Measurements from ENCODE around the gene MEF2C. TPM values are rescaled to one million over a fixed set of nuclear protein-coding genes. Genes with fewer than 3 reads are reported as not detected.
A peak's percentile ranks its signal among the peaks of the same experiment; 100 is the strongest.

The MEF2C gene
- total and polyA plus RNA-seq, 8 donors: 3.0 to 48.1 (median 14.6) TPM

DNA sequence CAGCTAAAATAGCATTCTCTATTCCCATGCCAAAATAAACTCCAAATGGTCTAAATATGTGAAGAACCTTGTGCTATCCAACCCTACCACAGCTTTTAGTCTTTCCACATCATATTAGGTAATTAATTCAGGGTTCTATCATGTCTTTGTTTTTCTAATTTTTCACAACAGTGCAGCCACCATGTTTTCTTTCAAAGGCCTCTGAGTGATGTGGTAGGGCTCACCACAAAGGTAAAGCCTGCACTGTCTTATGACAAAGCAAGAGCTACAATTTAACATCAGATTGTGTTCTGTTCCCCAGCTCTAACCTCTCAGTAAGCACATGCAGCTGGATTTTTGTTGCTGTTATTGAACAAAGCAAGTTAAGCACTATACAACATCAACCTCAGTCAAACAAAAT, 52.4 kb downstream of the MEF2C start:
- H3K27me3 ChIP-seq: no peaks in the 10 kb centered on the region
- TF ChIP-seq, protein P1, sequence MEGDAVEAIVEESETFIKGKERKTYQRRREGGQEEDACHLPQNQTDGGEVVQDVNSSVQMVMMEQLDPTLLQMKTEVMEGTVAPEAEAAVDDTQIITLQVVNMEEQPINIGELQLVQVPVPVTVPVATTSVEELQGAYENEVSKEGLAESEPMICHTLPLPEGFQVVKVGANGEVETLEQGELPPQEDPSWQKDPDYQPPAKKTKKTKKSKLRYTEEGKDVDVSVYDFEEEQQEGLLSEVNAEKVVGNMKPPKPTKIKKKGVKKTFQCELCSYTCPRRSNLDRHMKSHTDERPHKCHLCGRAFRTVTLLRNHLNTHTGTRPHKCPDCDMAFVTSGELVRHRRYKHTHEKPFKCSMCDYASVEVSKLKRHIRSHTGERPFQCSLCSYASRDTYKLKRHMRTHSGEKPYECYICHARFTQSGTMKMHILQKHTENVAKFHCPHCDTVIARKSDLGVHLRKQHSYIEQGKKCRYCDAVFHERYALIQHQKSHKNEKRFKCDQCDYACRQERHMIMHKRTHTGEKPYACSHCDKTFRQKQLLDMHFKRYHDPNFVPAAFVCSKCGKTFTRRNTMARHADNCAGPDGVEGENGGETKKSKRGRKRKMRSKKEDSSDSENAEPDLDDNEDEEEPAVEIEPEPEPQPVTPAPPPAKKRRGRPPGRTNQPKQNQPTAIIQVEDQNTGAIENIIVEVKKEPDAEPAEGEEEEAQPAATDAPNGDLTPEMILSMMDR (IDR thresholded peaks at IDR 0.05): no peak
- TF ChIP-seq POLR2A (IDR thresholded peaks at IDR 0.05) (no peak), EP300 (IDR thresholded peaks at IDR 0.05) (no peak), POLR2AphosphoS5 (IDR thresholded peaks at IDR 0.05) (no peak)
- H3K36me3 ChIP-seq: no peaks in the 10 kb centered on the region
- peak overlapping the region in 2 of 5 donors; percentile 25 to 75 for H3K27ac ChIP-seq
- intact Hi-C loops (cut with DNase I; ENCODE audit: low total_unique reads): no loop called here
- no peak for DNase-seq
- no peak overlapping the region for H3K4me3 ChIP-seq
- no peaks in the 10 kb centered on the region for H3K9me3 ChIP-seq
- peaks cover 0 to 50% (median 23%) of the 10 kb centered on the region in 4 donors for H3K4me1 ChIP-seq

DNA sequence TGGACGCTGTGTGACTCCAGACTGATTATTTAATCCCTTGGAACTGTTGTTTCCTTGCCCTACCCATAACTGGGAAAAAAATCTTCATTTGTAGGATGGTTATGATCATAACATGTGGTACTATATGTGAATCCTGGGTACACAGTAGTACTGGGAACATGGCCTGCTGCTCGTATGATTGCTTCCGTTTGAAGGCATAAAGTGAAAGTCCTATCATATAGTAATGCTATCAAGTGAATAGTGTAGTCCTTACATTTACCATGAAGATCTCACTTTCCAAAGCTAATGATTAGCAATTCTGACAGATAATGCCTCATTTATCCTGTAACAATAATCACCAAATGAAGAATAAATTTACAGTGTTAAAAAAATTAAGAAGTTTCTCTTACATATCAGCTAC, 53.2 kb downstream of the MEF2C start:
- Histone ChIP-seq H3K9me3 (no peaks in the 10 kb centered on the region), H3K27ac (peak overlapping the region in 4 of 5 donors; percentile 26 to 75 (median 66)), H3K27me3 (no peaks in the 10 kb centered on the region), H3K36me3 (no peaks in the 10 kb centered on the region), H3K4me3 (no peak overlapping the region), H3K4me1 (peaks cover 4 to 58% (median 27%) of the 10 kb centered on the region in 4 donors)
- TF ChIP-seq POLR2AphosphoS5 (IDR thresholded peaks at IDR 0.05) (no peak), EP300 (IDR thresholded peaks at IDR 0.05) (no peak), POLR2A (IDR thresholded peaks at IDR 0.05) (no peak)
- TF ChIP-seq, protein P1 (IDR thresholded peaks at IDR 0.05): no peak
- 70 to 83% (median 80%) methylated on average over 3 of the region's 3 CpGs for WGBS, 5 donors
- no peak for DNase-seq
- intact Hi-C loops (cut with DNase I; ENCODE audit: low total_unique reads): no loop called here

DNA sequence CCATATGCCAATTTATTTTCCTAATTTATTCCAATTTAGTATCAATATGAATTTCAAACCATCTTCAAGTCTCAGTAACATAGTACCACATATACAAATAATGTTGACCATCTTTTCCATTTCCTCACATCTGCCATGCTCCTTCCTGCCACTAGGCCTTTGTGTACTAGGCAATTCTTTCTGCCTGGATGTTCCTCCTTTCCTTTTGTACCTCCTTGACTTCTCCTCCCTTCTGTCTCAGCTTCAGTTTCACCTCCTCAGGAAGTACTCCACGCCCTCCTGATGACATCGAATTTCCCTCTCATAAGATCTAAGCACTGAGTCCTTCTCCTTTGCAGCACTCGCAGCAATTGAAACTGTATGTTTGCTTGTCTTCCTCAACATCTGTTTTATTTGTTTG, 53.9 kb downstream of the MEF2C start:
- peaks cover 4 to 63% (median 31%) of the 10 kb centered on the region in 4 donors for H3K4me1 ChIP-seq
- intact Hi-C loops (cut with DNase I; ENCODE audit: low total_unique reads): no loop called here
- WGBS, 5 donors: 76 to 87% (median 80%) methylated on average over 3 of the region's 3 CpGs

DNA sequence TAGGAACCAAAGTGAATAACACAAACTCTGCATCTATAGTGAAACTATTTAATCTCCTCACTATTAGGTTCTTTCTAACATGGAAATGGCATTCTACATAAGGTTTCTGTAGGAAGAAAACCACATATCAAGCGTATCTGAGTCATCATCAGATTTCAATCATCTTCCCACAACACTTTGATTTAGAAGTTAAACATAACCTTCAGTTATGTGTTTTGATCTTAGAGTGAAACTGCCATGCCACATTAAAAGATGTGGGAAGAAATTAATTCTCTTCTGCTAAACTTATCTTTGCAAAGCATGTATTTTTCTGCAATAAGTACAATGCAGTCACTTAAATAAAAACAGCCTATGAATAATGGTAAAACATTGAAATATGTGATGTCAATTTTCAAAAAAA, 55.0 kb downstream of the MEF2C start:
- WGBS, 5 donors: 60 to 75% (median 69%) methylated on average over 1 of the region's 1 CpG
- intact Hi-C loops (cut with DNase I; ENCODE audit: low total_unique reads): no loop called here
- TF ChIP-seq EP300 (IDR thresholded peaks at IDR 0.05) (no peak), POLR2A (IDR thresholded peaks at IDR 0.05) (no peak), POLR2AphosphoS5 (IDR thresholded peaks at IDR 0.05) (no peak)
- TF ChIP-seq, protein P1 (IDR thresholded peaks at IDR 0.05): no peak
- Histone ChIP-seq H3K9me3 (no peaks in the 10 kb centered on the region), H3K27me3 (no peaks in the 10 kb centered on the region), H3K4me3 (no peak overlapping the region), H3K27ac (peak overlapping the region in 4 of 5 donors; percentile 7 to 75 (median 66)), H3K36me3 (no peaks in the 10 kb centered on the region), H3K4me1 (peaks cover 4 to 54% (median 25%) of the 10 kb centered on the region in 4 donors)
- no peak for DNase-seq

More for the DNA sequence above, 53.9 kb downstream of the MEF2C start:
- Histone ChIP-seq H3K27ac (peak overlapping the region in 4 of 5 donors; percentile 26 to 75 (median 66)), H3K27me3 (no peaks in the 10 kb centered on the region), H3K36me3 (no peaks in the 10 kb centered on the region), H3K4me3 (no peak overlapping the region), H3K9me3 (no peaks in the 10 kb centered on the region)
- no peak for DNase-seq
- no peak for TF ChIP-seq EP300 (IDR thresholded peaks at IDR 0.05)
- no peak for TF ChIP-seq POLR2A (IDR thresholded peaks at IDR 0.05)
- TF ChIP-seq, protein P1 (IDR thresholded peaks at IDR 0.05): peak in 2 of 7 experiments; percentile 7 to 19
- TF ChIP-seq POLR2AphosphoS5 (IDR thresholded peaks at IDR 0.05): no peak

Data from stomach (tissue), 9 donors.